GM21825 (cell line): ENCODE data around the gene KRTAP16-1.
"Not testable (repeated sequence)": the region's sequence is repeated elsewhere in the genome, so short reads cannot be mapped to it uniquely, and the experiment has no call there.

Experiments used
- ATAC-seq: cut with Tn5 transposase; IDR thresholded peaks from one replicate; pipeline ENCODE4 v1.9.1; 2021; ENCODE audit warnings: mild to moderate bottlenecking, moderate library complexity; ENCODE audit not compliant: unreplicated experiment

Gene KRTAP16-1

DNA sequence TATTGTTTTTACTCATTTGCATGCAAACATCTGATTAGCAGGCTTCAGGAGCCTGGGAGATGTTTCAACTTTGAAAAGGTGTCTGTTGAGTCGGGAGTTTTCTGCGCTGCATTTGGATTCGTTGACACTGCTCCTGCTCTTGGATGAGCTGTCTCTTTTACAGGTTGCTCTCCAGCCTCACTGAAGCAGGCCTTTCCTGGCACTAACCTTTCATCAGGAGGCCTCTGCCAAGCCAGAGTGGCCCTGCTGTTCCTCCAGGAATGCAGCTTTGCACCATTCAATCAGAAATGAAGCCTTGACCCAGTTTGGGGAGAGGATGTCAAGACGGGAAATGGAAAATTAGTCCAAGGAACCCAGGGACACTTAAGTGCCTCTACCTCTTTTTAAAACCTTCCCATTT lies 6.1 kb downstream of the KRTAP16-1 start:
- ATAC-seq: no peak

- no peak for ATAC-seq
Measured at GRCh38 chr17:41301916-41302901, 6.9 kb downstream of the KRTAP16-1 start, which contains the start of gene KRTAP29-1. Gene KRTAP29-1 (minus strand): TSS chr17:41302851. CDS start chr17:41302851, 0 bp downstream.

GRCh38 chr17:41301204-41301790 lies 7.8 kb downstream of the KRTAP16-1 start:
- ATAC-seq: no peak

- no peak for ATAC-seq
Measured at GRCh38 chr17:41298458-41299135, 10.5 kb downstream of the KRTAP16-1 start.

DNA sequence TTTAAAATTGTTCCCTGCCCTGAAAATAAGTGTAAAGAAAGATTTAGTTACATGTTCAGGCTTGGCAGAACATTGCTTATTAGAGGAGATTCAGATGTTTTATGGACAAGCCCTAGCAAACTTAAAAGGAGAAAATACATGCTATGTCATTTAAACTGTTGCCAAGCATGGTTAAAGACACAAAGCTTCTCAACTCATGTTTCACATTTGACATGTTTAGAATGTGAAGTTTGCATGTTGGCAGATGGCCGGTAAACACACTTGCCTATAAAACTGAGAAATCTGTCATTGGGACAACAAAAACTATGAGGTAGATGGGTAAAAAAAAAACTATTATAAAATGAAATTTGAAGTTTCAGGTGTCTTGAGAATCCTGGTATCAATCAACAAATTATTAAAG lies 12.3 kb downstream of the KRTAP16-1 start:
- ATAC-seq: no peak

DNA sequence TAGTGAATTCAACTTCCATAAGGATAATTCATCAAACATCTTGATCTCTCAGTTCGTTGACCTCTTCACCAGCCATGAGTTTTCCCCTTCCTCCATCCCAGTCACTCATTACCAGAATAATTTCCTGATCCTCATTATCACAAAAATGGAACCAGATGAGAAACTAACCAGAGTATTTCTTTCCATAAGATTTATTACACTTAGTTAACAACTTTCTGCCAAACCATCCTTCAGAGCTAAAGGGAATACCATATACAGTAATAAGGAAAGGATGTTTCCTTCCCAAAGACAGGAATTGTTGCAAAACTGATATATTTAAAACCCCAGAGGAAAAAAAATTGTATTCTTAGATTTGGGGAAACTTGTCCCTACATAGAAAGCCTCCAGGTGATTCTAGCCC lies 15.1 kb downstream of the KRTAP16-1 start:
- ATAC-seq: no peak

DNA sequence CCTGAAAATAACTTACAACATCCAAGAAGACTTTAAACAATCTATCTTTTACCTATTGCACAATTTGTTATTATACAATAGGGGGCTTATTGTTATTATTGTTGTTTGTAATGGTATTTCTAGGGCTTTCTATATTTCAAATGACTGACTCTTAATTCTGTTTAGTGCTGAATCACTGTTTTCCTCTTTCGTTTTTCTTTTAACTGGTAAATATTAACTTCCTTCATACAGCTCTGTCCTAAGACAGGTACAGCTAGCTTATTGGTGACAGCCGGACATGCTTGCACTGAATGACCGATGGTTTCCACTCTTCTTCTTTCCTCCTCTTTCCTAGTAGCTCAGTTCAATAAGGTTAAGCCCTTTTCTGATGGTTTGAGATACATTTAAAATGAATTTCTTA lies 22.1 kb downstream of the KRTAP16-1 start:
- no peak for ATAC-seq

DNA sequence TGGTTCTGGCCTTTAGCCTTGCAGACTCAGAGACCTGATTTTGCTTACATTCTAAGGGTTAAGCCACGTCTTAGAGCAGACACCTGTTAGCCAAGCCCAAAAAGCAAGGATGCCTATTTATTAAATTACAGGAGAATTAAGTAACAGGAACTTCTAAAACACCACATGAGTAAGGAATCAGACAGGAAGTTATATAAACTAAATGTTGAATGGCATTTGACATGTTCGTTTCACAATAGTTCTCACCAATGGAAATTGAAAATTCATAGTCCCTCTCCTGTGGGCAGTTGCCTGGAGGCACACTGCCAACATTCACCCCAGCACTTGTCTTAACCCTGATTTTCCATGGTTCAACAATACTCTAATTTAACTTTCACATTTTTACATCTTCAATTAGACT lies 24.6 kb downstream of the KRTAP16-1 start:
- no peak for ATAC-seq

- ATAC-seq: no peak
Measured at GRCh38 chr17:41284043-41284442, 25.1 kb downstream of the KRTAP16-1 start.

DNA sequence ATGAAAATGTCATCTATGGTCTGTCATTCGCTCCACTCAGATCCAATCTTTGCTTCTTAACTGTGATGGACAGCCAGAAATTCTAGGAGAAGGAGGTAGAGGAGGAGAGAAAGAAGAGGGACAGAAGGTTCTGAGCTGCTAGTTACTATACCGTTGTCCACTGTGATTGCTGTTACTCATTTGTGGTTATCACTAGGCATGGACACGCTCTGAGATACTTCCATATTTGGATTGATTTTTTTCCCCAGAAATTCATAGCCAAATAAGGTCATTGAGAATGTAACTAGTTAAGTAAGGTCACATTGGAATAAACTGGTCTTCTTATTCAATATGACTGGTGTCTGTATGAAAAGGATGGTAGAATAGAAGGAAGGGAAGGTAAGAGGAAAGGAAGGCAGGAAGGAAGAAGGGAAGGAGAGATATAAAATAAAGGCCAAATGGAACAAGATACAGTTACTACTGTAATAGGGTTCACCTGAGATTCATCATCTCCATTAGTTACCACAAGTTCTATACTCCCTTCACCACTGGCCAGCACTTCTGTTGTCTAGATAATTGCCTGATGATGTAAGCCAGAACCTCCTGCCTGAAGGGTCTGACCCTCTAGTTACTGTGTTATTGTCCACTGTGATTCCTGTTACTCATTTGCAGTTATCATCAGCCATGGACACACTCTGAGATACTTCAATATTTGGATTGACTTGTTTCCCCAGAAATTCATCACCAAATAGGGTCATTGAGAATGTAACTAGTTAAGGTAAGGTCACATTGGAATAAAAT lies 30.7 kb downstream of the KRTAP16-1 start:
- no peak for ATAC-seq

GRCh38 chr17:41275648-41276190 lies 33.4 kb downstream of the KRTAP16-1 start, which contains the start of gene KRTAP9-7:
Gene KRTAP9-7 (plus strand): TSS chr17:41275698. CDS start chr17:41275698, 0 bp downstream.
- ATAC-seq: not testable (repeated sequence)

DNA sequence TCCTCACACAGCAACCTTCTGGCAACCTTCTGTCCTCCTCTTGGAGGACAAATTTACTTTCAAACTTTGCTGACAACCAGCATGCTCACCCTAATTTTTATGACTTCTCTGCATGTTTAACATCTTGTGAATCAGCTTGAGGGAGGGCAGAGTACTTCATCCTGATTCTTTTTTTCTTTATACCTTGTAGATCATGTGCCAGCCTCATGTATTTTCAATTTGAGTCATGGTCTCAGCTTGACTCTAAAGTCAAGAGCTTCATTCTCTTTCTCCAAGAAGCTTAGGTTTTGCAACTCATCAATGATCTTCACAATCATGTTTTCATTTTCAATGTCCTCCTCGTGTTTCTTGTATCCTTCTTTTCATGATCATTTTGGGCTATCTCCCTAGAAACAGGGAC lies 37.3 kb downstream of the KRTAP16-1 start:
- ATAC-seq: no peak

DNA sequence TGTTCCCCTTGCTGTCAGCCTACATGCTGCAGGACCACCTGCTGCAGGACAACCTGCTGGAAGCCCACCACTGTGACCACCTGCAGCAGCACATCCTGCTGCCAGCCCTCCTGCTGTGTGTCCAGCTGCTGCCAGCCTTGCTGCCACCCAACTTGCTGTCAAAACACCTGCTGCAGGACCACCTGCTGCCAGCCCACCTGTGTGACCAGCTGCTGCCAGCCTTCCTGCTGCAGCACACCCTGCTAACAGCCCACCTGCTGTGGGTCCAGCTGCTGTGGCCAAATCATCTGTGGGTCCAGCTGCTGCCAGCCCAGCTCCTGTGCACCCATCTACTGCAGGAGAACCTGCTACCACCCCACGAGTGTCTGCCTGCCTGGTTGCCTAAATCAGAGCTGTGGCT lies 37.8 kb downstream of the KRTAP16-1 start:
- ATAC-seq: not testable (repeated sequence)

DNA sequence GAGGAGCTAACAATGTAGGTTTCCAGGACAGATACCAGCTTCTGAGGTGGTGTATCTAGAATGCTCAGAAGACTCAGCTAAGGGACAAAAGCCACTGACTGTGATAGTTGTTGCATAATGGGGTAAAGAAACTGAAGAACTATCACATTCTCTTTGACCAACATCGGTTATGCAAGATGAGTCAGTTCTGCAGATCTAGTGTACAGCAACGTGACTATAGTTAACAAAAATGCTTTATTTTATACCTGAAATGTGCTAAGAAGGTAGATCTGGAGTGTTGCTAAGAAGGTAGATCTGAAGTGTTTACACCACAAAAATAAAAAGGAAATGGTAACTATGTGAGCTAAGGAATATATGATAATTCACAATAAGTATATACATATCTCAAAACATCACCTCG lies 41.4 kb downstream of the KRTAP16-1 start:
- no peak for ATAC-seq

- no peak for ATAC-seq
Measured at GRCh38 chr17:41265078-41265477, 44.0 kb downstream of the KRTAP16-1 start, which contains the start of gene KRTAP9-6. Gene KRTAP9-6 (plus strand): TSS chr17:41265378. CDS start chr17:41265378, 0 bp downstream.

GRCh38 chr17:41264599-41264998 lies 44.5 kb downstream of the KRTAP16-1 start:
- ATAC-seq: no peak

GRCh38 chr17:41263212-41263611 lies 45.9 kb downstream of the KRTAP16-1 start:
- no peak for ATAC-seq

GRCh38 chr17:41258406-41258805 lies 50.7 kb downstream of the KRTAP16-1 start:
- no peak for ATAC-seq
